ENCODE measurements around the gene RNF167. TPM values are rescaled to one million over a fixed set of nuclear protein-coding genes. Genes with fewer than 3 reads are reported as not detected.

Gene RNF167
- total and polyA plus RNA-seq, 2 of the 8 experiments (the other 6 are each of a cell fraction or from before 2014, with no cell fraction given): 140 to 281 TPM

GRCh38 chr17:4895121-4895520 is 44.9 kb upstream of the RNF167 start:
- DNase-seq (ENCODE audit: low read depth in 1 of 2, low spot score in 2 of 2) (no peak), FAIRE-seq (no peak)
- POLR2A ChIA-PET (ENCODE audit: partially characterized antibody): interaction anchor here (1.3 kb wide), 1 partner anchor 14 kb away, joined by 3 read pairs; no protein-coding TSS in a partner anchor
- TF ChIP-seq CBX5 (IDR thresholded peaks at IDR 0.05; ENCODE audit: low read depth, low read length): no peak
- TF ChIP-seq FOSL1 (IDR thresholded peaks at IDR 0.05; ENCODE audit: insufficient read depth, low read depth, low read length): no peak
- no peak for TF ChIP-seq TAF7 (optimal IDR thresholded peaks at IDR 0.05; ENCODE audit: borderline replicate concordance, low read depth, low read length)
- TF ChIP-seq EP300 (IDR thresholded peaks at IDR 0.05; ENCODE audit: borderline replicate concordance in 1 of 2, low read depth in 2 of 2, low read length in 2 of 2): no peak
- TF ChIP-seq POU5F1 (IDR thresholded peaks at IDR 0.05; ENCODE audit: low read depth, low read length): no peak
- TF ChIP-seq CREB1 (IDR thresholded peaks at IDR 0.05): no peak
- no peak for TF ChIP-seq CTBP2 (IDR thresholded peaks at IDR 0.05; ENCODE audit: borderline replicate concordance, insufficient read depth, insufficient read length, low read length)
- TF ChIP-seq CTCF (IDR thresholded peaks at IDR 0.05; ENCODE audit: control extremely low read depth in 1 of 3, insufficient read depth in 1 of 3, low read depth in 1 of 3, low read length in 3 of 3): no peak
- TF ChIP-seq NANOG (IDR thresholded peaks at IDR 0.05; ENCODE audit: insufficient read depth, low read depth, low read length, poor library complexity, severe bottlenecking): no peak
- TF ChIP-seq ZNF274 (IDR thresholded peaks at IDR 0.05; ENCODE audit: borderline replicate concordance, extremely low read depth, low read length): no peak
- no peak for TF ChIP-seq SIRT6 (IDR thresholded peaks at IDR 0.05; ENCODE audit: low read length)

More at GRCh38 chr17:4895121-4895520, 44.9 kb upstream of the RNF167 start:
- Histone ChIP-seq H2BK5ac (ENCODE audit: low read depth, low read length) (no peak overlapping the region), H2AK5ac (ENCODE audit: low read depth, low read length) (no peak overlapping the region), H3K18ac (ENCODE audit: extremely low read depth, low read length) (no peak overlapping the region), H2AFZ (ENCODE audit: low read length) (no peak overlapping the region), H3K79me1 (ENCODE audit: low read depth, low read length) (no peaks in the 10 kb centered on the region; the same call in 1 of the 2 replicates), H3K56ac (replicated peaks; ENCODE audit: insufficient read length, low read depth, low read length) (no peak overlapping the region), H3K14ac (ENCODE audit: insufficient read length) (no peak overlapping the region), H2BK120ac (replicated peaks; ENCODE audit: low read depth, low read length) (no peak overlapping the region), H3K9me3 (ENCODE audit: insufficient read depth in 2 of 2, low read depth in 1 of 2, low read length in 1 of 2) (no peaks in the 10 kb centered on the region), H3K23me2 (ENCODE audit: low read depth, low read length) (peaks cover 2% of the 10 kb centered on the region; the same call in 1 of the 2 replicates), H3K4ac (replicated peaks; ENCODE audit: insufficient read length, low read depth, low read length) (no peak overlapping the region), H3K4me2 (ENCODE audit: insufficient read depth in 1 of 2, low read depth in 2 of 2, low read length in 2 of 2) (no peak overlapping the region), H4K20me1 (replicated peaks in 1 of 2; ENCODE audit: control insufficient read depth in 1 of 2, insufficient read depth in 2 of 2, low read length in 2 of 2) (peaks cover 0 to 10% of the 10 kb centered on the region in 2 experiments), H4K91ac (replicated peaks; ENCODE audit: insufficient read length, low read length) (no peak overlapping the region), H4K5ac (ENCODE audit: insufficient read length, low read depth, low read length) (no peak overlapping the region), H3K4me3 (ENCODE audit: extremely low read depth in 1 of 4, insufficient read depth in 2 of 4, low read depth in 3 of 4, low read length in 4 of 4) (no peak overlapping the region), H3K79me2 (ENCODE audit: control insufficient read depth in 1 of 2, insufficient read depth in 2 of 2, low read length in 2 of 2) (no peaks in the 10 kb centered on the region), H3K27me3 (replicated peaks in 1 of 4; ENCODE audit: control insufficient read depth in 3 of 4, extremely low read depth in 1 of 4, insufficient read depth in 3 of 4, low read length in 3 of 4) (no peaks in the 10 kb centered on the region), H3K23ac (ENCODE audit: insufficient read length) (no peak overlapping the region), H2BK15ac (ENCODE audit: low read length) (no peak overlapping the region), H3K4me1 (replicated peaks in 1 of 4; ENCODE audit: control insufficient read depth in 3 of 4, insufficient read depth in 4 of 4, low read length in 3 of 4) (peaks cover 0 to 2% (median under 1%) of the 10 kb centered on the region in 4 experiments; a peak in 5 of 7 replicates), H3K36me3 (ENCODE audit: control insufficient read depth in 2 of 4, insufficient read depth in 4 of 4, low read length in 3 of 4) (peaks cover 11 to 37% (median 32%) of the 10 kb centered on the region in 4 experiments), H2BK20ac (ENCODE audit: low read length) (no peak overlapping the region), H4K8ac (ENCODE audit: extremely low read depth, insufficient read depth, low read length) (peak overlapping the region; percentile 21; the same call in 1 of the 2 replicates), H3K27ac (ENCODE audit: low read depth, low read length) (no peak overlapping the region), H3K9ac (replicated peaks in 1 of 4; ENCODE audit: extremely low read depth in 1 of 4, low read depth in 3 of 4, low read length in 3 of 4) (no peak overlapping the region), H2BK12ac (ENCODE audit: low read depth, low read length) (no peak overlapping the region)
- WGBS, 2 experiments (ENCODE audit: extremely low coverage in 1 of 2, insufficient coverage in 1 of 2, insufficient read length in 1 of 2, insufficient replicate concordance in 2 of 2, low coverage in 1 of 2, low lambda C conversion rate in 2 of 2, missing lambda C conversion rate in 1 of 2): 99% methylated on average over 13 of the region's 13 CpGs; no CpG with 5 or more reads in 1 of the 2 experiments
- CTCF ChIA-PET (ENCODE audit: partially characterized antibody): interaction anchor here (0.6 to 3.2 kb wide), 13 partner anchors 10 to 162 kb away, joined by 3 to 17 read pairs (median 3); no protein-coding TSS in a partner anchor
